Activated T-cell treated with anti-CD3 and anti-CD28 coated beads, Interleukin-2, amount 50 U/mL, for 1 hour (primary cell): Measurements from ENCODE around the gene NRP1.
"Not testable (repeated sequence)": the region's sequence is repeated elsewhere in the genome, so short reads cannot be mapped to it uniquely, and the experiment has no call there.

ENCODE experiments used
- DNase-seq: peaks from one replicate; pipeline ENCODE4 v3.0.0-alpha.2; 2020

NRP1 gene

GRCh38 chr10:33315891-33316290 is 18.6 kb downstream of the NRP1 start:
- no peak for DNase-seq

DNA sequence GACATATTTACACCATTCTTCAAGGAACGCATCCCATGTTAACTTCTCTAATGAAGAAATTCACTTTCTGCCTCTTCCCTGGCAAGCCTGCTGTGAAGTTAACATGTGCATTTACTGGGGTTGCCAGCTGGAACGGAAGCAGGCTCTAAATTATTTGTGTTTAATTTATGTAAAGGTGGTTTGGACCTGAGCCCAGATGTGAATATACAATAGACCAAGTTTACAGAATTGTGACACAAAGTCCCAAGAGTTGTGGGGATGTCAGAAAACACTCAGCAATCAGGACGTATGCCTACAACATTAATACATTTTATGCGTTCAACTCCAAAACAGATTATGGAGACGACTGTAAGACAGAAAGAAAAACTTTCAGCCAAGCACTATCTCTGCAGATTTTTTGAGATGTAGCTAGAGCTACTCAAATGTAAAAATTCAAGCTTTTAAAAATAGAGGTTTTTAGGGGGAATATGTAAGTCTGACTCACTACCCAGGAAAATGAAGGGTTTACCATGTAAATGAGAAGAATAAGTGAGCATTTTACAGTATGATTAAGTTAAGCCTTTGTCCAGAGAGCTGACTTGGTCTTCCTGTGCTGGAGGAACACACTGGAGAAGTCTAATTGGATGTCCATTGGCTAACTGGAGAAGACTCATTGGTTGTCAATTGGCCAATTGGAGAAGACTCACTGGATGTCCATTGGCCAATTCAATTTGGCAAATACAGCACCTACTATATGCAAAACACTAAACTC is 19.5 kb downstream of the NRP1 start:
- no peak for DNase-seq

GRCh38 chr10:33311640-33312039 is 22.8 kb downstream of the NRP1 start:
- DNase-seq = no peak

GRCh38 chr10:33310853-33311252 is 23.6 kb downstream of the NRP1 start:
- no peak for DNase-seq

- no peak for DNase-seq
Observed at GRCh38 chr10:33309406-33309805, 25.1 kb downstream of the NRP1 start.

GRCh38 chr10:33307835-33308234 is 26.6 kb downstream of the NRP1 start:
- no peak for DNase-seq

DNA sequence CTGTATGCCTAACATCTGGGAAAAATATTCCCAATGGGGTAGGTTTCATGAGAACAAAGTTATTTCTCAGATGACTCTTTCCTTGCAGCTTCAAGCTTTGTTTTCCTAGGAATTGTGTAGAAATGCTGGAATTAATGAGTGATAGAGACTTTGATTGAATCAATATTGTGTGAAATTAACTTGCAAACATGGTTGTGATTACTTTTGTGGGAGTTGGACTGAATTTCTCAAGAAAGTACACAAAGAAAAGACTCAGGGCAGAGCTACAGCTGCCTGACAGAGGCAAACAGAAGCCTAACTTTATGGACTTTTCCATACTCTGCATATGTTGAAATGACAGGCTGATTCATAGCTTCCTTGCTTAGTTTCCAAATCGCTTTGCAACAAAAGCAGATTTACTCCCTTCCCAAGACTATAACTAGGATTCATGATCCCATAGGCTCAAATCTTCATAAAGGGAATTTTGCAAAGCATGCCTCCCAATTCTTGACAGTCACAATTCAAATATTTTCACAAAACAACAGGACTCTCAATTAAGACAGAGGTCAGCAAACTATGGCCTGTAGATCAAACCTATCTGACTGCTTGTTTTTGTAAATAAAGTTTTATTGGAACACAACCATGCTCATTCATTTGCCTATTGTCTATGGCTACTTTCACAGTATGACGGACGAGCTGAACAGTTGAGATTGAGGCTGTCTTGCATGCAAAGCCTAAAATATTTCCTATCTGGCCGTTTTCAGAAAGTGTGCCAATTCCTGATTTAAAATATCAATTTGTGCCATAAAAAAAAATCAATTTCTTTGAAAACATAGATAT is 27.6 kb downstream of the NRP1 start:
- no peak for DNase-seq

GRCh38 chr10:33306126-33306525 is 28.3 kb downstream of the NRP1 start:
- DNase-seq = no peak

GRCh38 chr10:33304423-33305225 is 29.8 kb downstream of the NRP1 start:
- no peak for DNase-seq

DNA sequence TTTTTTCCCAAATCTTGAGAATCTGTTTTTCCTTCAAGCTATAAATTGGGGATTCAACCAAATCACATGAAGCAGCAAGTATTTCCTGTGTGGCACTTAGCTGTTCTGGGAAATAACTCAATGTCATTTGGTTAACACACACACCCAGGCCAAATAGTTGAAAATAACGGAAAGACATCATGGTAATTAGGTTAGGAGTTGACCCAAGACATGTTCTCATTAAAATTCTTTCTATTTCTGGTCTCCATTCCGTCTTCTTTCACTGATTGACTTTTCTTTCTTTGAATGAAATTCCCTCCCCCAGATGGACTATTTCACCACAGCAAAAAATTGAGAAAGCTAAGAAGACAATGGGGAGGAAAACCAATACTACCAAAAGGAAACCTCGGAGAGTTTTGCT is 30.5 kb downstream of the NRP1 start:
- DNase-seq = no peak

DNA sequence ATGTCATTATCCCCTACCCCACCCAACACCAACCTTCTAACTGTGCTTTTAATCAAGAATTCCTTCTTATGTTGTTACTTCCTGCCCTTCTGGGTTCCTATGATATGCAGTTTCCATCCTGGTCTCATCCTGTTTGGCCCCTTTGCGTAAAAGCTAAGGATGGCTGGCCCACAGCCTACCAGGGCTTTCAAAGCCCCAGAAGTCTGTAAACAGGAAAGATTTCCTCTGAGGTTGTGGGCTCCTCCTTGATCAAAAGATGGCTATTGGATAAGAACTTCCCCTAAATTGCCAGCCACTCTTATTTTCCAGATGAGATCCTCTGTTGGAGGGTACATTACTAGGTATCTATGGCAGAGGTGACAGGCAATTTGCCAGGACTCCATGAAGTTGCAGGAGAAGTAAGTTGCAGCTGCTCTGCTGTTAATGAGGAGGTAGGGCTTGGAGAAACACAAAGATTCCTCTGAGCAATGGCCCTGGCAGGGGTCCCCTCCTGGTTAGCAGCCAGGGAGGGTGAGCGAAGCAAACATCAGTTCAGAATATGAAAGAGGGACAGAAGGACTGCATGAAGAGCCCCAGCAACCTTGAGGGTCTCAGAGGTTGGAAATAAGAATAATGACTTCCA is 32.1 kb downstream of the NRP1 start:
- no peak for DNase-seq

- no peak for DNase-seq
Observed at GRCh38 chr10:33301097-33301789, 33.2 kb downstream of the NRP1 start.

GRCh38 chr10:33300544-33300943 is 33.9 kb downstream of the NRP1 start:
- DNase-seq = not testable (repeated sequence)

GRCh38 chr10:33298893-33299292 is 35.6 kb downstream of the NRP1 start:
- no peak for DNase-seq

DNA sequence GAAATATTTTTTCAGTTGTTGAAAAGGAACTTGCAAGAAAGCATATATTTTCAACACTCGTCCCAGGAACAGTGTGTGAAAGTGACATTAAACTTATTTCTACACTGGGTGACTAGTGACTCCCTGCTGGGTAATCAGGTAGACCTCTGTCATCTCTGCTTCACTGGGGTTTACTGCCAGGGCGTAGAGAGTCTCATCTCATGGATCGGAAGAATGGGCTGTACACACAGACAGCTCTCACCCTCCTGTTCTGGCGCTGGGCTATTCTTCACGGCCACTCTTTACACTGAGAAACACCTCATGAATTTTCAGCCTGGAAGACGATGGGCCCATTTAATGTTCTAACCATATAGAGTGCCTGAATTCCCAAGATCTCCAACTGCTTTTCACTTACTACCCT is 36.4 kb downstream of the NRP1 start:
- DNase-seq = no peak

- DNase-seq = no peak
Observed at GRCh38 chr10:33295851-33296250, 38.6 kb downstream of the NRP1 start.

GRCh38 chr10:33293531-33294170 is 40.8 kb downstream of the NRP1 start:
- DNase-seq = no peak

GRCh38 chr10:33293076-33293475 is 41.4 kb downstream of the NRP1 start:
- no peak for DNase-seq

DNA sequence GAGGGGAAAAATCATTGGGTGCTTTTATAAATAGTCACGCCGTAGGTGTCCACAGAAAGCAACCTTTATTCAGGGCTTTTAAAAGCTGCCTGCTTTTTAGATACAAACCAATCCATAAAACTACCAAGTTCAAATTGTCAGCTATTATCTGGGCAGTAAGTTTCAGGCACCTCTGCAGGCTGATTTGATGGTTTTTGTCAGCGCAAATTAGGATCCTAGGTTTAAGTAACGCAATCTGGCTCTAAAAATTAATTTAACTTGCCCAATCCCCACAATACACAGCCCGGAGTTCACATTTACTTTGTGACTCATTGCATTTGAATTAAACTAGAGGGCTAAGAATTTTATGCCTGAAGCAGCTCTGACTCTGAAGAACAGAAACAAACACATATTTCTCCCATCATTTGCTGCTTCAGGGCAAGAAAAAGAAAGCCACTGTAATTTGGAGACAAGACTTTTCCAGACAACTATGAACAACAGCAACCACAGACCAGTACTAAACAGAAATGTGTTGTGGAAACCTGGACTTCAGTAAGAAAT is 43.3 kb downstream of the NRP1 start:
- no peak for DNase-seq

GRCh38 chr10:33290321-33291052 is 44.0 kb downstream of the NRP1 start:
- no peak for DNase-seq

- DNase-seq = no peak
Observed at GRCh38 chr10:33289776-33290175, 44.7 kb downstream of the NRP1 start.
